Measurements from ENCODE around the gene SBF2.

DNA sequence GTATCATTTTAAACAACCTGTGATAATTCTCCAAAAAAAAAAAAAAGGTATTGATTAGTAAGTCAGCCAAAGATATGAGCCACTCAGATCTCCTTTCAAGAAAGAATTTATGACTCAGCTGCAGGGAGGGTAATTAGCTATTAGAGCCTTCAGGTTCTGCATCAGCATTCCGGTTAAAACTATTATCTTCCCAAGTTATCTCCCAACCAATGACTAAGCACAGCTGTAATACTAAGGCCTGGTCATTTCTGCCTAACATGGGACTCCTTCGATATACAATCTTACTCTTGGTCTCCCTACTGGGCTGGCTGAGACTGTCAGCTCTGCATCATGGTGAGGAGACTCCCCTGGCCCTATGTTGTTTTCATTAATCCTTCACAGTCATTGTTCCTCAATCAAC, 60.4 kb downstream of the SBF2 start:
- TF ChIP-seq, protein P1, sequence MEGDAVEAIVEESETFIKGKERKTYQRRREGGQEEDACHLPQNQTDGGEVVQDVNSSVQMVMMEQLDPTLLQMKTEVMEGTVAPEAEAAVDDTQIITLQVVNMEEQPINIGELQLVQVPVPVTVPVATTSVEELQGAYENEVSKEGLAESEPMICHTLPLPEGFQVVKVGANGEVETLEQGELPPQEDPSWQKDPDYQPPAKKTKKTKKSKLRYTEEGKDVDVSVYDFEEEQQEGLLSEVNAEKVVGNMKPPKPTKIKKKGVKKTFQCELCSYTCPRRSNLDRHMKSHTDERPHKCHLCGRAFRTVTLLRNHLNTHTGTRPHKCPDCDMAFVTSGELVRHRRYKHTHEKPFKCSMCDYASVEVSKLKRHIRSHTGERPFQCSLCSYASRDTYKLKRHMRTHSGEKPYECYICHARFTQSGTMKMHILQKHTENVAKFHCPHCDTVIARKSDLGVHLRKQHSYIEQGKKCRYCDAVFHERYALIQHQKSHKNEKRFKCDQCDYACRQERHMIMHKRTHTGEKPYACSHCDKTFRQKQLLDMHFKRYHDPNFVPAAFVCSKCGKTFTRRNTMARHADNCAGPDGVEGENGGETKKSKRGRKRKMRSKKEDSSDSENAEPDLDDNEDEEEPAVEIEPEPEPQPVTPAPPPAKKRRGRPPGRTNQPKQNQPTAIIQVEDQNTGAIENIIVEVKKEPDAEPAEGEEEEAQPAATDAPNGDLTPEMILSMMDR (IDR thresholded peaks at IDR 0.05), result no peak
- TF ChIP-seq POLR2A (IDR thresholded peaks at IDR 0.05; ENCODE audit: low read depth) (no peak), EP300 (IDR thresholded peaks at IDR 0.05) (no peak), POLR2AphosphoS5 (IDR thresholded peaks at IDR 0.05) (no peak)
